ENCODE measurements around the gene CIB1.

Gene CIB1

DNA sequence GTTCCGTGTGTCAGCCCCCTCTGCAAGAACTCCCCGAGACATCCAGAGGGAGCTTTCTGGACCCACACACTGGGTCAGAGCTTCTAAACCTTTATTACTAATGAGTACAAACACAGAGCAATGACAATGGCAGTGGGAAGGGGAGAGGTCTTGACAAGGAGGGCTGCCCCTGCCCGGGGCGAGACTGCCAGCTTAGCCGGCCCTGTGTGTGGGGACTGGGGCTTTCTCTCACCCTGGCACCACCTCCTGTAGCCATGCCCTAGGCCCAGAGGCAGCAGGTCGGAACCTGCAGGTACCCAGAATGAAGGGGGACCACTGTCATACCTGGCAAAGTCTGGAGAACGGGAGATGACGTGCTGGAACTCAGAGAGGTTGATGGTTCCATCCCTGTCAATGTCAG lies 3.1 kb downstream of the CIB1 start:
- H3K9ac ChIP-seq (ENCODE audit: low read depth, low read length, poor library complexity, severe bottlenecking): peak overlapping the region; percentile 69
- peak overlapping the region; percentile 49; the same call in 1 of the 2 replicates for H2AFZ ChIP-seq (ENCODE audit: low read length)
- peaks cover 33% of the 10 kb centered on the region; the same call in 1 of the 2 replicates for H3K36me3 ChIP-seq (ENCODE audit: insufficient read depth, low read length)
- H3K4me2 ChIP-seq (ENCODE audit: low read depth, low read length, poor library complexity, severe bottlenecking): peak overlapping the region; percentile 82
- no peaks in the 10 kb centered on the region for H3K9me3 ChIP-seq (ENCODE audit: insufficient read depth, low read depth, low read length)
- peaks cover 4% of the 10 kb centered on the region for H4K20me1 ChIP-seq (ENCODE audit: insufficient read depth, low read length, poor library complexity, severe bottlenecking)
- TF ChIP-seq, protein P1, sequence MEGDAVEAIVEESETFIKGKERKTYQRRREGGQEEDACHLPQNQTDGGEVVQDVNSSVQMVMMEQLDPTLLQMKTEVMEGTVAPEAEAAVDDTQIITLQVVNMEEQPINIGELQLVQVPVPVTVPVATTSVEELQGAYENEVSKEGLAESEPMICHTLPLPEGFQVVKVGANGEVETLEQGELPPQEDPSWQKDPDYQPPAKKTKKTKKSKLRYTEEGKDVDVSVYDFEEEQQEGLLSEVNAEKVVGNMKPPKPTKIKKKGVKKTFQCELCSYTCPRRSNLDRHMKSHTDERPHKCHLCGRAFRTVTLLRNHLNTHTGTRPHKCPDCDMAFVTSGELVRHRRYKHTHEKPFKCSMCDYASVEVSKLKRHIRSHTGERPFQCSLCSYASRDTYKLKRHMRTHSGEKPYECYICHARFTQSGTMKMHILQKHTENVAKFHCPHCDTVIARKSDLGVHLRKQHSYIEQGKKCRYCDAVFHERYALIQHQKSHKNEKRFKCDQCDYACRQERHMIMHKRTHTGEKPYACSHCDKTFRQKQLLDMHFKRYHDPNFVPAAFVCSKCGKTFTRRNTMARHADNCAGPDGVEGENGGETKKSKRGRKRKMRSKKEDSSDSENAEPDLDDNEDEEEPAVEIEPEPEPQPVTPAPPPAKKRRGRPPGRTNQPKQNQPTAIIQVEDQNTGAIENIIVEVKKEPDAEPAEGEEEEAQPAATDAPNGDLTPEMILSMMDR (conservative IDR thresholded peaks at IDR 0.05; ENCODE audit: low read length): no peak
- TF ChIP-seq EZH2phosphoT487 (IDR thresholded peaks at IDR 0.05; ENCODE audit: borderline replicate concordance): no peak
- no peaks in the 10 kb centered on the region for H3K27me3 ChIP-seq (ENCODE audit: insufficient read depth, low read length, poor library complexity, severe bottlenecking)
- peak overlapping the region; percentile 81 for H3K4me3 ChIP-seq (ENCODE audit: low read length, poor library complexity, severe bottlenecking)
- H3K4me1 ChIP-seq (ENCODE audit: insufficient read depth, low read length, poor library complexity, severe bottlenecking): peaks cover 34% of the 10 kb centered on the region
- H3F3A ChIP-seq (ENCODE audit: low read depth): no peaks in the 10 kb centered on the region
- peaks cover 30% of the 10 kb centered on the region for H3K79me2 ChIP-seq (ENCODE audit: insufficient read depth, low read length)
- H3K9me2 ChIP-seq (replicated peaks; ENCODE audit: low read depth, low read length): no peaks in the 10 kb centered on the region

DNA sequence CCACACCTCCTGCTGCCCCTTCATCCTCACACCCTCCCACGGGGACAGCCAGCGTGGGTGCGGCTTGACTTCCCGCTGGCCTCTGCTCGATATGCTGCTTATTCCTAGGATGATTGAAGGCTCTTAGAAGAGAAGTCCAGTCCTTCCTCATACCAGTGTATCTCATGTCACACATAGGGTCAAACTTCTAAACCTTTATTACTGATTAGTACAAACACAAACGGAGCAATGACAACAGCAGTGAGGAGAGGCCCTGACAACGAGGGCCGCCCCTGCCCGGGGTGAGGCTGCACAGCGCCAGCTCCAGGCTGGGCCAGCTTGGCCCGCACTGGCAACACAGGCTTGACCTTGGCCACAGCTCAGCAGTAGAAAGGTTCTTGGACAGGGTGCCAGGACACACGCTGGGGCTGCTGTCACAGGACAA lies 3.7 kb downstream of the CIB1 start:
- Histone ChIP-seq H3K9me3 (ENCODE audit: insufficient read depth, low read depth, low read length) (no peaks in the 10 kb centered on the region), H3K79me2 (ENCODE audit: insufficient read depth, low read length) (peaks cover 30% of the 10 kb centered on the region), H2AFZ (ENCODE audit: low read length) (no peak overlapping the region), H3K4me3 (ENCODE audit: low read length, poor library complexity, severe bottlenecking) (peak overlapping the region; percentile 81), H3K36me3 (ENCODE audit: insufficient read depth, low read length) (peaks cover 38% of the 10 kb centered on the region; the same call in 1 of the 2 replicates), H3K4me2 (ENCODE audit: low read depth, low read length, poor library complexity, severe bottlenecking) (peak overlapping the region; percentile 82), H3K27me3 (ENCODE audit: insufficient read depth, low read length, poor library complexity, severe bottlenecking) (no peaks in the 10 kb centered on the region), H3K9me2 (replicated peaks; ENCODE audit: low read depth, low read length) (no peaks in the 10 kb centered on the region), H4K20me1 (ENCODE audit: insufficient read depth, low read length, poor library complexity, severe bottlenecking) (peaks cover 4% of the 10 kb centered on the region), H3F3A (ENCODE audit: low read depth) (no peaks in the 10 kb centered on the region), H3K4me1 (ENCODE audit: insufficient read depth, low read length, poor library complexity, severe bottlenecking) (peaks cover 34% of the 10 kb centered on the region), H3K9ac (ENCODE audit: low read depth, low read length, poor library complexity, severe bottlenecking) (peak overlapping the region; percentile 69)
- TF ChIP-seq EZH2phosphoT487 (IDR thresholded peaks at IDR 0.05; ENCODE audit: borderline replicate concordance): no peak
- TF ChIP-seq, protein P1 (conservative IDR thresholded peaks at IDR 0.05; ENCODE audit: low read length): no peak

DNA sequence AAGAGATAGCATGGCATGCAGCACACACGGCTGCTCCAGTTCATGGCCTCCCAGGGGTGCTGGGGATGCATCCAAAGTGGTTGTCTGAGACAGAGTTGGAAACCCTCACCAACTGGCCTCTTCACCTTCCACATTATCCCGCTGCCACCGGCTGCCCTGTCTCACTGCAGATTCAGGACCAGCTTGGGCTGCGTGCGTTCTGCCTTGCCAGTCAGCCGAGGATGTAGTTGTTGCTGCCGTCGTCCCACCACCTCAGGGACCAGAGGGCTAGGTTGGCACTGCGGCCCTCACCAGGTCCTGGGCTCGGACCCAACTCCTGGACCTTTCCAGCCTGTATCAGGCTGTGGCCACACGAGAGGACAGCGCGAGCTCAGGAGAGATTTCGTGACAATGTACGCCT lies 4.8 kb downstream of the CIB1 start:
- H3K4me3 ChIP-seq (ENCODE audit: low read length, poor library complexity, severe bottlenecking): no peak overlapping the region
- H3K4me2 ChIP-seq (ENCODE audit: low read depth, low read length, poor library complexity, severe bottlenecking): no peak overlapping the region
- H3K9me3 ChIP-seq (ENCODE audit: insufficient read depth, low read depth, low read length): no peaks in the 10 kb centered on the region
- peaks cover 4% of the 10 kb centered on the region for H4K20me1 ChIP-seq (ENCODE audit: insufficient read depth, low read length, poor library complexity, severe bottlenecking)
- H3F3A ChIP-seq (ENCODE audit: low read depth): no peaks in the 10 kb centered on the region
- H3K36me3 ChIP-seq (ENCODE audit: insufficient read depth, low read length): peaks cover 49% of the 10 kb centered on the region; the same call in 1 of the 2 replicates
- no peaks in the 10 kb centered on the region for H3K9me2 ChIP-seq (replicated peaks; ENCODE audit: low read depth, low read length)
- no peak overlapping the region for H3K9ac ChIP-seq (ENCODE audit: low read depth, low read length, poor library complexity, severe bottlenecking)
- no peaks in the 10 kb centered on the region for H3K27me3 ChIP-seq (ENCODE audit: insufficient read depth, low read length, poor library complexity, severe bottlenecking)
- no peak for TF ChIP-seq EZH2phosphoT487 (IDR thresholded peaks at IDR 0.05; ENCODE audit: borderline replicate concordance)
- TF ChIP-seq, protein P1 (conservative IDR thresholded peaks at IDR 0.05; ENCODE audit: low read length): no peak
- H3K79me2 ChIP-seq (ENCODE audit: insufficient read depth, low read length): peaks cover 30% of the 10 kb centered on the region
- peaks cover 25% of the 10 kb centered on the region for H3K4me1 ChIP-seq (ENCODE audit: insufficient read depth, low read length, poor library complexity, severe bottlenecking)
- no peak overlapping the region for H2AFZ ChIP-seq (ENCODE audit: low read length)
